HEK293 (cell line): ENCODE data around the gene NYNRIN.

Experiments used
- CTCF ChIP-seq: fragments of 450-650 bp; formaldehyde crosslinking; IDR thresholded peaks from 2 replicates; pipeline ENCODE4 v1.5.1; 2016; ENCODE audit warnings: missing biosample characterization, missing genetic modification characterization
- ZNF114 ChIP-seq: fragments of 450-650 bp; formaldehyde crosslinking; IDR thresholded peaks from 2 replicates; pipeline ENCODE4 v1.5.0; 2017; ENCODE audit warnings: missing biosample characterization, missing genetic modification characterization
- ZNF121 ChIP-seq: fragments of 450-650 bp; formaldehyde crosslinking; IDR thresholded peaks from 2 replicates; pipeline ENCODE4 v1.5.1; 2016; ENCODE audit warnings: missing biosample characterization, missing genetic modification characterization
- ZNF146 ChIP-seq: fragments of 450-650 bp; formaldehyde crosslinking; IDR thresholded peaks from 2 replicates; pipeline ENCODE4 v1.5.1; 2016; ENCODE audit warnings: missing biosample characterization, missing genetic modification characterization
- ZNF211 ChIP-seq: fragments of 450-650 bp; formaldehyde crosslinking; IDR thresholded peaks from 2 replicates; pipeline ENCODE4 v1.5.1; 2016; ENCODE audit warnings: low read depth, missing biosample characterization, missing genetic modification characterization
- ZNF248 ChIP-seq: fragments of 450-650 bp; formaldehyde crosslinking; IDR thresholded peaks from 2 replicates; pipeline ENCODE4 v1.5.1; 2017; ENCODE audit warnings: missing biosample characterization, missing genetic modification characterization
- ZNF335 ChIP-seq: fragments of 450-650 bp; formaldehyde crosslinking; conservative IDR thresholded peaks from 2 replicates; pipeline ENCODE4 v1.5.1; 2016; ENCODE audit warnings: missing biosample characterization, missing genetic modification characterization
- ZNF423 ChIP-seq: fragments of 450-650 bp; formaldehyde crosslinking; IDR thresholded peaks from 2 replicates; pipeline ENCODE4 v1.5.1; 2016; ENCODE audit warnings: missing biosample characterization, missing genetic modification characterization
- ZNF530 ChIP-seq: fragments of 450-650 bp; formaldehyde crosslinking; IDR thresholded peaks from 2 replicates; pipeline ENCODE4 v1.5.1; 2016; ENCODE audit warnings: low read depth, missing biosample characterization, missing genetic modification characterization

DNA sequence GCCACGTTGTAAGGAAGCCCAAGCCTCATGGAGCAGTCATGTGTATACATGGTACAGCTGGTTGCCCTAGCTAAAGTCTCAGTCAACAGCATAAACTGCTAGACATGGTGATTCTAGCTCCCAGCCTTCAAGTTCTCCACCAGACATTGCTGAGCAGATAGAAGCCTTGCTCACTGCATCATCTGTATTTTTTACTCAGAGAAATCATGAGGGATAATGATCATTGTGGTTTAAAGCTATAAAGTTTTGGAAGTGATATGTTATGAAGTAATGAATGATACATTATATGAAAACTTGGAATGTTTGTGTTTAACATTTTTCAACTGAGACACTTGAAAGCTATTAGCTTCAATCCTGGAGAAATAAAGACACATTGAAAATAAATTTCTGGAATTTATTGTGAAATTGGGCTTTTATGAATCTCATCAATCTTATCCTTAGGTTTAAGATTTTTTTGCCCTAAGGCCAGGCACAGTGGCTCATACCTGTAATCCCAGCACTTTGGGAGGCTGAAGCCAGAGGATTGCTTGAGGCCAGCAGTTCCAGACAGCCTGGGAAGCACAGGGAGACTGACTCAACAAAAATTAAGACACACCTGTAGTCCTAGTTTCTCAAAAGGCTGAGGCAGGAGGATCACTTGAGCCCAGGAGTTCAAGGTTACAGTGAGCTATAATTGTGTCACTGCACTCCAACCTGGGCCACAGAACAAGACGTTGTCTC, 36.4 kb upstream of the NYNRIN start:
- TF ChIP-seq CTCF, result no peak
- TF ChIP-seq ZNF530 (tag by site-specific recombination), result no peak
- no peak for TF ChIP-seq ZNF248 (tag by site-specific recombination)
- no peak for TF ChIP-seq ZNF146 (tag by site-specific recombination)
- TF ChIP-seq ZNF121, result no peak
- TF ChIP-seq ZNF211 (tag by site-specific recombination), result no peak
- no peak for TF ChIP-seq ZNF423 (tag by site-specific recombination)
- TF ChIP-seq ZNF114, result no peak
- TF ChIP-seq ZNF335 (tag by site-specific recombination), result no peak
